B cell (primary cell): ENCODE results near the gene S100A12. TPM values are rescaled to one million over a fixed set of nuclear protein-coding genes. Genes with fewer than 3 reads are reported as not detected.

ENCODE experiments used
- ATAC-seq: fragments of 200-7000 bp; cut with Tn5 transposase; one replicate; pipeline ENCODE4 v1.10.0; 2021; ENCODE audit warnings: low read depth, mild to moderate bottlenecking, moderate number of reproducible peaks, moderate library complexity
- CTCF ChIA-PET: fragments of 350-600 bp; sonication (Branson Sonifier 250); formaldehyde crosslinking; loops from one replicate; lab custom pipeline; 2021; ENCODE audit warnings: antibody characterized with exemption, inconsistent platforms; lab: Charles Lee
- POLR2A ChIA-PET: fragments of 350-600 bp; sonication (Branson Sonifier 250); formaldehyde crosslinking; loops from one replicate; lab custom pipeline; 2021; ENCODE audit warnings: antibody characterized with exemption; lab: Charles Lee
- DNase-seq: peaks from one replicate; pipeline ENCODE4 v3.0.0; 2013
- H2AFZ ChIP-seq: 2 replicates; pipeline ENCODE4 v1.6.1; 2012; ENCODE audit warnings: mild to moderate bottlenecking, low read depth, low read length; ENCODE audit not compliant: insufficient read depth, poor library complexity, severe bottlenecking
- H3K27ac ChIP-seq, 2 donors: 1 replicate in 1 of 2; 2 replicates in 1 of 2; pipeline ENCODE4 v1.5.1; 2012 to 2013; ENCODE audit warnings: low read length in 2 of 2, mild to moderate bottlenecking in 2 of 2, moderate library complexity in 1 of 2
- H3K27me3 ChIP-seq, 4 experiments: fragments of 200-600 bp in 1 of 4; sonication (generic) in 1 of 4; replicated peaks in 1 of 4; 1 replicate in 2 of 4; 2 replicates in 2 of 4; pipeline versions ENCODE4 v1.6.1 to v1.7.0; 2013 to 2016; ENCODE audit warnings: low read length in 3 of 4, mild to moderate bottlenecking in 2 of 4, mixed read lengths in 1 of 4, moderate library complexity in 1 of 4; ENCODE audit not compliant: insufficient read depth in 4 of 4, control insufficient read depth in 3 of 4; ENCODE audit errors: control extremely low read depth in 1 of 4
- H3K36me3 ChIP-seq, 2 experiments: replicated peaks in 1 of 2; 1 replicate in 1 of 2; 2 replicates in 1 of 2; pipeline versions ENCODE4 v1.6.1 to v1.7.1; 2013; ENCODE audit warnings: low read length in 1 of 2; ENCODE audit not compliant: insufficient read depth in 2 of 2, control insufficient read depth in 1 of 2; ENCODE audit errors: control extremely low read depth in 1 of 2, extremely low read depth in 1 of 2
- H3K4me1 ChIP-seq, 2 donors: fragments of 200-600 bp in 1 of 2; sonication (generic) in 1 of 2; 1 replicate in 1 of 2; 2 replicates in 1 of 2; pipeline versions ENCODE4 v1.5.1 to v1.6.1; 2013 to 2017; ENCODE audit warnings: low read length in 2 of 2; ENCODE audit not compliant: control insufficient read depth in 2 of 2, insufficient read depth in 2 of 2
- H3K4me2 ChIP-seq: replicated peaks from 2 replicates; pipeline ENCODE3; 2012; ENCODE audit warnings: mild to moderate bottlenecking, low read depth, low read length; ENCODE audit not compliant: poor library complexity, severe bottlenecking
- H3K4me3 ChIP-seq, 5 experiments: fragments of 200-600 bp in 1 of 5; sonication (generic) in 1 of 5; 1 replicate in 3 of 5; 2 replicates in 2 of 5; pipeline versions ENCODE4 v1.5.1 to v1.7.0; 2011 to 2016; ENCODE audit warnings: low read length in 4 of 5, mild to moderate bottlenecking in 4 of 5, low read depth in 2 of 5, control low read depth in 1 of 5, moderate library complexity in 1 of 5; ENCODE audit not compliant: insufficient read depth in 1 of 5; ENCODE audit errors: control extremely low read depth in 1 of 5, extremely low read depth in 1 of 5
- H3K79me2 ChIP-seq: fragments of 200-600 bp; sonication (generic); one replicate; pipeline ENCODE4 v1.6.0; 2016; ENCODE audit warnings: low read length; ENCODE audit not compliant: control insufficient read depth, insufficient read depth
- H3K9ac ChIP-seq: fragments of 200-600 bp; sonication (generic); 2 replicates; pipeline ENCODE4 v1.6.1; 2017; ENCODE audit warnings: mild to moderate bottlenecking, low read length, moderate library complexity
- H3K9me3 ChIP-seq, 3 donors: one replicate each; pipeline versions ENCODE4 v1.6.1 to v1.7.1; 2013; ENCODE audit warnings: low read length in 2 of 3; ENCODE audit not compliant: control insufficient read depth in 2 of 3, insufficient read depth in 1 of 3; ENCODE audit errors: control extremely low read depth in 1 of 3
- H4K20me1 ChIP-seq: 2 replicates; pipeline ENCODE4 v1.6.0; 2012; ENCODE audit warnings: mild to moderate bottlenecking, low read length; ENCODE audit not compliant: insufficient read depth, control insufficient read depth, poor library complexity, severe bottlenecking
- H3K27ac Mint-ChIP-seq: one replicate; pipeline ENCODE4 v1.8.0; 2021; ENCODE audit warnings: mixed read lengths
- H3K27me3 Mint-ChIP-seq: one replicate; pipeline ENCODE4 v1.8.0; 2021; ENCODE audit warnings: mixed read lengths
- H3K4me1 Mint-ChIP-seq: one replicate; pipeline ENCODE4 v1.8.0; 2021; ENCODE audit warnings: mixed read lengths
- H3K4me3 Mint-ChIP-seq: one replicate; pipeline ENCODE4 v1.8.0; 2021; ENCODE audit warnings: mixed read lengths
- H3K9me3 Mint-ChIP-seq: one replicate; pipeline ENCODE4 v1.8.0; 2022; ENCODE audit warnings: mixed read lengths; ENCODE audit not compliant: insufficient read depth
- CTCF ChIP-seq: fragments of 200-600 bp; IDR thresholded peaks from one replicate; pipeline ENCODE4 v1.8.0; 2022; ENCODE audit warnings: antibody characterized with exemption, mild to moderate bottlenecking
- EZH2 ChIP-seq: IDR thresholded peaks from 2 replicates; pipeline ENCODE4 v1.6.1; 2012; ENCODE audit warnings: borderline replicate concordance, low read depth, mild to moderate bottlenecking, moderate library complexity, low read length; ENCODE audit not compliant: insufficient read depth, poor library complexity, severe bottlenecking
- WGBS: methylation state at CpG from one replicate; pipeline ENCODE4 v1.1.5; 2013; ENCODE audit warnings: missing lambda C conversion rate; ENCODE audit not compliant: insufficient coverage; 5-methylcytosine and 5-hydroxymethylcytosine counted together
- intact Hi-C: fragments of 100-400 bp; cut with micrococcal nuclease; formaldehyde crosslinking; loops from one replicate; pipeline ENCODE4 v1.10.0; 2022
- polyA plus RNA-seq: library from polyadenylated mRNA; depleted of rRNA; stranded (reverse); fragments of >200 nt; gene quantifications from 2 replicates; pipeline ENCODE4 v1.2.3, GENCODE V29; 2012
- total RNA-seq, 2 donors: library from RNA; stranded (reverse); fragments of 120-200 nt in 1 of 2; gene quantifications; 1 replicate in 1 of 2; 2 replicates in 1 of 2; pipeline versions ENCODE4 v1.2.3 to v1.2.4, GENCODE V29; 2013 to 2022

Gene S100A12
- total and polyA plus RNA-seq, 2 donors (not counting 1 experiment from before 2014, with no cell fraction given), result 3.4 TPM; not detected in 1

- TF ChIP-seq EZH2, result no peak
- no peak for TF ChIP-seq CTCF
- Histone ChIP-seq H3K4me1 (peaks cover 10 to 12% of the 10 kb centered on the region in 2 donors), H2AFZ (no peak overlapping the region), H3K9ac (no peak overlapping the region), H3K9me3 (no peaks in the 10 kb centered on the region), H4K20me1 (no peaks in the 10 kb centered on the region), H3K4me2 (no peak overlapping the region), H3K36me3 (no peaks in the 10 kb centered on the region), H3K79me2 (no peaks in the 10 kb centered on the region), H3K27ac (no peak overlapping the region), H3K27me3 (peaks cover 0 to 7% (median 3%) of the 10 kb centered on the region in 4 experiments), H3K4me3 (peak overlapping the region in 1 of 5 experiments; percentile 26)
- H3K9me3 Mint-ChIP-seq, result no peaks in the 10 kb centered on the region
- intact Hi-C loops, result no loop called here
- H3K27ac Mint-ChIP-seq, result no peak overlapping the region
- ATAC-seq, result no peak
- DNase-seq, result no peak
- POLR2A ChIA-PET, result no interaction called here
- peaks cover 20% of the 10 kb centered on the region for H3K4me1 Mint-ChIP-seq
- CTCF ChIA-PET, result interaction anchor here (4.9 kb wide), 1 partner anchor 139 kb away, joined by 22 read pairs; no protein-coding TSS in a partner anchor
- peaks cover 46% of the 10 kb centered on the region for H3K27me3 Mint-ChIP-seq
- WGBS, result 92% methylated on average over 8 of the region's 8 CpGs
- no peak overlapping the region for H3K4me3 Mint-ChIP-seq
These were observed 18.9 kb downstream of the S100A12 start for GRCh38 chr1:153356392-153357075.

- peaks cover 10 to 12% of the 10 kb centered on the region in 2 donors for H3K4me1 ChIP-seq
- CTCF ChIA-PET, result interaction anchor here (0.9 to 4.9 kb wide), 2 partner anchors 140 to 190 kb away, joined by 3 to 22 read pairs; no protein-coding TSS in a partner anchor
- Mint-ChIP-seq H3K27ac (no peak overlapping the region), H3K27me3 (peaks cover 46% of the 10 kb centered on the region), H3K4me1 (peaks cover 20% of the 10 kb centered on the region), H3K9me3 (no peaks in the 10 kb centered on the region), H3K4me3 (no peak overlapping the region)
- ATAC-seq, result no peak
- H3K4me3 ChIP-seq, result no peak overlapping the region
- TF ChIP-seq CTCF, result peak; percentile 16
- no peak for TF ChIP-seq EZH2
- POLR2A ChIA-PET, result no interaction called here
- peaks cover 0 to 7% (median 3%) of the 10 kb centered on the region in 4 experiments for H3K27me3 ChIP-seq
- H3K36me3 ChIP-seq, result no peaks in the 10 kb centered on the region
- H3K9ac ChIP-seq, result no peak overlapping the region
- no peak for DNase-seq
- no peaks in the 10 kb centered on the region for H3K9me3 ChIP-seq
- no peak overlapping the region for H3K4me2 ChIP-seq
- no peaks in the 10 kb centered on the region for H4K20me1 ChIP-seq
- no peak overlapping the region for H3K27ac ChIP-seq
- H2AFZ ChIP-seq, result no peak overlapping the region
- intact Hi-C loops, result no loop called here
- WGBS, result 66% methylated on average over 5 of the region's 10 CpGs
- H3K79me2 ChIP-seq, result no peaks in the 10 kb centered on the region
These were observed 19.9 kb downstream of the S100A12 start for GRCh38 chr1:153355445-153356071.
